Ishikawa (cell line): ENCODE measurements around the gene SYNDIG1.

Experiments used
- CREB1 ChIP-seq: IDR thresholded peaks from 2 replicates; pipeline ENCODE4 v1.6.1; 2012; ENCODE audit warnings: low read depth
- EP300 ChIP-seq: IDR thresholded peaks from 2 replicates; pipeline ENCODE4 v1.6.1; 2012; ENCODE audit warnings: borderline replicate concordance
- FOXM1 ChIP-seq: IDR thresholded peaks from 2 replicates; pipeline ENCODE4 v1.6.1; 2012; ENCODE audit warnings: low read depth, borderline replicate concordance
- NFIC ChIP-seq: IDR thresholded peaks from 2 replicates; pipeline ENCODE4 v1.6.1; 2012
- RAD21 ChIP-seq: IDR thresholded peaks from 2 replicates; pipeline ENCODE4 v1.6.1; 2012; ENCODE audit warnings: low read depth
- TAF1 ChIP-seq: IDR thresholded peaks from 2 replicates; pipeline ENCODE4 v1.6.1; 2012; ENCODE audit warnings: low read depth, mild to moderate bottlenecking
- TCF12 ChIP-seq: IDR thresholded peaks from 2 replicates; pipeline ENCODE4 v1.6.1; 2012; ENCODE audit warnings: low read depth
- TEAD4 ChIP-seq: IDR thresholded peaks from 2 replicates; pipeline ENCODE4 v1.6.1; 2012
- YY1 ChIP-seq: IDR thresholded peaks from 2 replicates; pipeline ENCODE4 v1.6.1; 2012; ENCODE audit warnings: low read depth
- TF ChIP-seq, protein P1 (sequence below): IDR thresholded peaks from 2 replicates; pipeline ENCODE4 v1.6.1; 2012; ENCODE audit warnings: low read depth, mild to moderate bottlenecking
- TF ChIP-seq, protein P2 (sequence below): IDR thresholded peaks from 2 replicates; pipeline ENCODE4 v1.6.1; 2012
- TF ChIP-seq, protein P3 (sequence below): IDR thresholded peaks from 2 replicates; pipeline ENCODE4 v1.6.1; 2012

DNA sequence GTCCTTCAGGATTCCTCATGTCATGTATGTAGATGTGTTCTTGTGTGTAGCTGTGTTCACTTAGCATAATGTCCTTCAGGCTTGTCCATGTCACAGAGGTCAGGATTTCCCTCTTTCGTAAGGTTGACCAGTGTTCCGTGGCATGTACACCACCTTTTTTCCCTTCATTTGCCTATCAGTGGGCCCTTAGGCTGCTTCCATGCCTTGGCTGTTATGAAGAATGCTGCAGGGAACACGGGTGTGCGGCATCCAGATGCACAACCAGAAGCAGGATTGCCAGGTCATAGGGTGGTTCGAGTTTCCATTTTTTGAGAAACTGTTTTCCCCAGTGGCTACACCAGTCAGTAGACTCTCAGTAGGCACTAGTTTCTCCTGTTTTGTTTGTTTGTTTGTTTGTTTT is 29.2 kb downstream of the SYNDIG1 start:
- TF ChIP-seq CREB1 (no peak), EP300 (no peak), TCF12 (no peak), FOXM1 (no peak), TAF1 (no peak), YY1 (no peak), RAD21 (no peak), NFIC (no peak), TEAD4 (no peak)
- TF ChIP-seq, protein P1, sequence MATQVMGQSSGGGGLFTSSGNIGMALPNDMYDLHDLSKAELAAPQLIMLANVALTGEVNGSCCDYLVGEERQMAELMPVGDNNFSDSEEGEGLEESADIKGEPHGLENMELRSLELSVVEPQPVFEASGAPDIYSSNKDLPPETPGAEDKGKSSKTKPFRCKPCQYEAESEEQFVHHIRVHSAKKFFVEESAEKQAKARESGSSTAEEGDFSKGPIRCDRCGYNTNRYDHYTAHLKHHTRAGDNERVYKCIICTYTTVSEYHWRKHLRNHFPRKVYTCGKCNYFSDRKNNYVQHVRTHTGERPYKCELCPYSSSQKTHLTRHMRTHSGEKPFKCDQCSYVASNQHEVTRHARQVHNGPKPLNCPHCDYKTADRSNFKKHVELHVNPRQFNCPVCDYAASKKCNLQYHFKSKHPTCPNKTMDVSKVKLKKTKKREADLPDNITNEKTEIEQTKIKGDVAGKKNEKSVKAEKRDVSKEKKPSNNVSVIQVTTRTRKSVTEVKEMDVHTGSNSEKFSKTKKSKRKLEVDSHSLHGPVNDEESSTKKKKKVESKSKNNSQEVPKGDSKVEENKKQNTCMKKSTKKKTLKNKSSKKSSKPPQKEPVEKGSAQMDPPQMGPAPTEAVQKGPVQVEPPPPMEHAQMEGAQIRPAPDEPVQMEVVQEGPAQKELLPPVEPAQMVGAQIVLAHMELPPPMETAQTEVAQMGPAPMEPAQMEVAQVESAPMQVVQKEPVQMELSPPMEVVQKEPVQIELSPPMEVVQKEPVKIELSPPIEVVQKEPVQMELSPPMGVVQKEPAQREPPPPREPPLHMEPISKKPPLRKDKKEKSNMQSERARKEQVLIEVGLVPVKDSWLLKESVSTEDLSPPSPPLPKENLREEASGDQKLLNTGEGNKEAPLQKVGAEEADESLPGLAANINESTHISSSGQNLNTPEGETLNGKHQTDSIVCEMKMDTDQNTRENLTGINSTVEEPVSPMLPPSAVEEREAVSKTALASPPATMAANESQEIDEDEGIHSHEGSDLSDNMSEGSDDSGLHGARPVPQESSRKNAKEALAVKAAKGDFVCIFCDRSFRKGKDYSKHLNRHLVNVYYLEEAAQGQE, result no peak
- TF ChIP-seq, protein P2, sequence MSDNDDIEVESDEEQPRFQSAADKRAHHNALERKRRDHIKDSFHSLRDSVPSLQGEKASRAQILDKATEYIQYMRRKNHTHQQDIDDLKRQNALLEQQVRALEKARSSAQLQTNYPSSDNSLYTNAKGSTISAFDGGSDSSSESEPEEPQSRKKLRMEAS, result no peak
- TF ChIP-seq, protein P3, sequence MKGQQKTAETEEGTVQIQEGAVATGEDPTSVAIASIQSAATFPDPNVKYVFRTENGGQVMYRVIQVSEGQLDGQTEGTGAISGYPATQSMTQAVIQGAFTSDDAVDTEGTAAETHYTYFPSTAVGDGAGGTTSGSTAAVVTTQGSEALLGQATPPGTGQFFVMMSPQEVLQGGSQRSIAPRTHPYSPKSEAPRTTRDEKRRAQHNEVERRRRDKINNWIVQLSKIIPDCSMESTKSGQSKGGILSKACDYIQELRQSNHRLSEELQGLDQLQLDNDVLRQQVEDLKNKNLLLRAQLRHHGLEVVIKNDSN, result no peak
